Heart right ventricle (tissue), 16 donors: ENCODE results near the gene PDHX. TPM values are rescaled to one million over a fixed set of nuclear protein-coding genes. Genes with fewer than 3 reads are reported as not detected.

Experiments used
- ATAC-seq, 8 donors: fragments of 200-7000 bp; cut with Tn5 transposase; one replicate each; pipeline ENCODE4 v1.9.1; 2020; ENCODE audit warnings: mild to moderate bottlenecking in 8 of 8, moderate library complexity in 8 of 8, moderate number of reproducible peaks in 1 of 8
- DNase-seq, 2 donors: peaks; one replicate each; pipeline ENCODE4 v3.0.0-alpha.2; 2020
- H3K27ac ChIP-seq, 10 donors: fragments of 200-600 bp; sonication (generic) in 2 of 10; one replicate each; pipeline versions ENCODE4 v1.5.0 to v1.8.0; 2020 to 2022; ENCODE audit warnings: mild to moderate bottlenecking in 3 of 10
- H3K27me3 ChIP-seq, 7 donors: fragments of 200-600 bp; one replicate each; pipeline ENCODE4 v1.8.0; 2021 to 2022; ENCODE audit warnings: mild to moderate bottlenecking in 2 of 7
- H3K36me3 ChIP-seq, 9 donors: fragments of 200-600 bp; sonication (generic) in 1 of 9; one replicate each; pipeline versions ENCODE4 v1.5.0 to v1.8.0; 2020 to 2022; ENCODE audit warnings: mild to moderate bottlenecking in 2 of 9
- H3K4me1 ChIP-seq, 9 donors: fragments of 200-600 bp; sonication (generic) in 1 of 9; one replicate each; pipeline versions ENCODE4 v1.5.0 to v1.8.0; 2020 to 2022; ENCODE audit warnings: mild to moderate bottlenecking in 4 of 9
- H3K4me3 ChIP-seq, 10 donors: fragments of 200-600 bp; sonication (generic) in 2 of 10; one replicate each; pipeline versions ENCODE4 v1.5.0 to v1.8.0; 2020 to 2022; ENCODE audit warnings: mild to moderate bottlenecking in 7 of 10, moderate library complexity in 2 of 10
- H3K9me3 ChIP-seq, 11 donors: fragments of 200-600 bp in 10 of 11; sonication (generic) in 2 of 11; one replicate each; pipeline versions ENCODE4 v1.5.0 to v1.8.0; 2013 to 2022; ENCODE audit warnings: mild to moderate bottlenecking in 2 of 11, control low read depth in 1 of 11, moderate library complexity in 1 of 11
- CTCF ChIP-seq, 9 donors: fragments of 200-600 bp; sonication (generic) in 2 of 9; IDR thresholded peaks; one replicate each; pipeline versions ENCODE4 v1.5.0 to v1.8.0; 2021 to 2022; ENCODE audit warnings: antibody characterized with exemption in 9 of 9, mild to moderate bottlenecking in 5 of 9, moderate library complexity in 1 of 9
- WGBS, 2 donors: extraction: QIAGEN DNeasy Blood & Tissue Kit; methylation state at CpG; one replicate each; pipeline ENCODE4 v1.1.7; 2013; ENCODE audit warnings: inconsistent platforms in 1 of 2; 5-methylcytosine and 5-hydroxymethylcytosine counted together
- intact Hi-C, 10 donors: fragments of 100-400 bp; cut with DNase I; formaldehyde crosslinking; loops; one replicate each; pipeline versions ENCODE4 v1.11.1 to v1.14.2; 2022
- polyA plus RNA-seq, 2 donors: library from polyadenylated mRNA; stranded (reverse); fragments of 200-250 nt; gene quantifications; one replicate each; pipeline ENCODE4 v1.2.3, GENCODE V29; 2013
- total RNA-seq, 10 donors: library from RNA; stranded (reverse); fragmentation: NEBNext Ultra II Directional in 3 of 10; extraction: Animal tissue kit (Norgen Biotek cat#: 25700) in 3 of 10; gene quantifications; one replicate each; pipeline versions ENCODE4 v1.2.1 to v1.2.4, GENCODE V29; 2021 to 2023
- donor health status: Arrhythmogenic right ventricular cardiomyopathy.
- donor health status: ischemic (EF 13 %, LVEDD 7.1; RV severe dilation, severe dysfunction).
- donor health status: healthy with polysubstance abuse.
- donor health status: DM: no; HTN: yes; CAD: no.
- donor health status: DM: no; HTN: no; CAD: no.
- donor health status: ischemic (EF 25% LVEDD 6.9; RV normal size, moderate dysfunction).
- donor health status: ischemic (EF 25% LVEDD 5.7; RV mildly dilated, moderate dysfunction).
- donor health status: healthy.
- donor health status: DM: yes; HTN: yes; CAD: no.
- donor health status: Ischemic cardiomyopathy.
- donor health status: ischemic (EF 35%, LVEDD 5.7; RV mildly dilated, moderate dysfunction).
- donor health status: nonischemic (EF 11% LVEDD 7.7; RV severe dilation, severe dysfunction).
- donor health status: DM: yes; HTN: yes; CAD: no.
- donor health status: PGD.
- donor health status: ischemic (EF 29% LVEDD 5.4; RV normal size, mild dysfunction).
- donor health status: nonischemic (EF 23%, LVEDD 6.1; RV moderate dilation, normal function).

PDHX gene
- total and polyA plus RNA-seq, 12 donors: 52.7 to 203 (median 171) TPM

DNA sequence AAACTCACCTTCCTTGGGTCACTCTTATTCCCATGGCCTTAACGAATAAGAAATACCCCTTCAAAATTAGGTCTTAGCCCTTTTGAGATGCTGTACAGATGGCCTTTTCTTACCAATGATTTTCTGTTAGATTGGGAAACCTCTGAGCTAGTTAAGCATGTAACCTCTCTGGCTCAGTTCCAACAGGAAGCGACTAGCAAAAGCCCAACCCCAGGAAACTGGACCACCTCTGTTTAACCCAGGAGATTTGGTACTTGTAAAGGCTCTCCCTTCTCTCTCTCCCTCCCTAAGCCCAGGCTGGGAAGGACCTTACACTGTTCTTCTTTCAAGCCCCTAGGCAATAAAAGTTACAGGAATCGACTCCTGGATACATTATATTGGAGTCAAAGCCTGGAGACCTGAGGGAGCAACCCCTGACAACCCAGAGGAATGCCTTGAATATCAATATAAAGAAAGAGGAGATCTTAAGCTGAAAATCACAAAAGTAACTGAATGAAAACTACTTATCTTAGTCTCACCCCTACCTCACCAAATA is 11.9 kb upstream of the PDHX start:
- H3K36me3 ChIP-seq: peaks cover 0 to 10% (median 0%) of the 10 kb centered on the region in 9 donors
- DNase-seq: no peak
- intact Hi-C loops: no loop called here
- TF ChIP-seq CTCF (IDR thresholded peaks at IDR 0.05): no peak
- no peak overlapping the region for H3K27ac ChIP-seq
- no peak overlapping the region for H3K4me3 ChIP-seq
- 82 to 90% methylated on average over 3 of the region's 3 CpGs for WGBS, 2 donors
- no peaks in the 10 kb centered on the region for H3K27me3 ChIP-seq
- no peak for ATAC-seq
- H3K4me1 ChIP-seq: peaks cover 0 to 12% (median 0%) of the 10 kb centered on the region in 9 donors
- peaks cover 0 to 36% (median 11%) of the 10 kb centered on the region in 11 donors for H3K9me3 ChIP-seq

DNA sequence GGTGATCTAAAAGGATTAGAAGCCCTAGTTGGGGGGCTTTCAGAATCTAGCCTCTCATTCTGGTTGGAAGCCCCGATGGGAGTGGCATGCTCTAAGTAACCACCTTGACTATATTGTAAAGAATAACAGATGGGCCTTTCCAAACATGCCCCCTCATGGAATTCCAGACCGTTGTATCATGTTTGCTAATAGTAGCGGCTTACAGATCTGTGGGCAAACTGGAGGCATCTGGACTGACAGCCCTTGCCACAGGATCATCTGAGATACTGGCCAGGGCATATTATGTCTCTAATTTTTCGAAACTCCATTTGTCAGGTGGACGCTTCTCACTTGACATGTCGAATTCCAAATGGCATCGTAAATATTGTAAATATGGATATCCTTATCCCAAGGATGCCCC is 10.8 kb upstream of the PDHX start:
- Histone ChIP-seq H3K9me3 (peaks cover 0 to 24% (median 0%) of the 10 kb centered on the region in 11 donors), H3K36me3 (peaks cover 0 to 13% (median 0%) of the 10 kb centered on the region in 9 donors), H3K27ac (no peak overlapping the region), H3K4me3 (no peak overlapping the region), H3K27me3 (no peaks in the 10 kb centered on the region), H3K4me1 (peaks cover 0 to 12% (median 0%) of the 10 kb centered on the region in 9 donors)
- no peak for TF ChIP-seq CTCF (IDR thresholded peaks at IDR 0.05)
- 96 to 97% methylated on average over 7 of the region's 7 CpGs for WGBS, 2 donors
- no peak for ATAC-seq
- DNase-seq: no peak
- intact Hi-C loops: no loop called here

DNA sequence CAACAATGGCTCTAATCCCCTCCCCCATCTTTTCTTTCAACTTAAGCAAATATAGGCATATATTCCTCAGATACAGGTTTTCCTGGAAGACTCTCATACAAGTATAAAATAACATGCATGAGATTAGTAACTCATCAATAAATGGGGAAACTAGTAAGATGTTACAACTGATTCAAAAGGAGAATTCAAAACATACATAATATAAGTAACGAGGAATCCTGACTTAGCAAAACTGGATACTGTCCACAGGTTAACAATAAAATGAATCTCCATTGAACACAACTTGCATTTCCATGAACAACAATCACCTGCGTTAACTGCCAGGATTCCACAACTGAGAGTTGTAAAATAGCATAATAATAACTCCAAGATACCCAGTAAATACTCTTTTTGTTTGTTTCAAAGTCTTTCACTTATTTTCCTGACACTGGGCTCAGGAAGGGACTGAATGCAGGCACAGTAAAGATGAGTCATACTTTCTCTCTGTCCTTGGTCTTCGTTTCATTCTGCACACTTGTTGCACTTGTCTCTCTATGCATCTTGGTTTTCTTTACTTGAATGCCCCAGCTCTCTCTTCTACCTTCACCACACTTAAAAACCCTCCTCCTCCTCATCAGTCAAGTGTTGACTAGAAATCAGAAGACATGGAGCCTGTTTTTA is 8.4 kb upstream of the PDHX start:
- intact Hi-C loops: no loop called here
- no peak for DNase-seq
- no peaks in the 10 kb centered on the region for H3K27me3 ChIP-seq
- H3K9me3 ChIP-seq: peaks cover 0 to 3% (median 0%) of the 10 kb centered on the region in 11 donors
- no peak for ATAC-seq
- peaks cover 0 to 13% (median 0%) of the 10 kb centered on the region in 9 donors for H3K36me3 ChIP-seq
- H3K27ac ChIP-seq: no peak overlapping the region
- TF ChIP-seq CTCF (IDR thresholded peaks at IDR 0.05): no peak
- no peak overlapping the region for H3K4me3 ChIP-seq
- peaks cover 0 to 26% (median 0%) of the 10 kb centered on the region in 9 donors for H3K4me1 ChIP-seq
- 88 to 92% methylated on average over 3 of the region's 3 CpGs for WGBS, 2 donors

- H3K4me1 ChIP-seq: peaks cover 0 to 26% (median 3%) of the 10 kb centered on the region in 9 donors
- DNase-seq (no peak), ATAC-seq (no peak)
- H3K27ac ChIP-seq: no peak overlapping the region
- TF ChIP-seq CTCF (IDR thresholded peaks at IDR 0.05): no peak
- no peak overlapping the region for H3K4me3 ChIP-seq
- H3K9me3 ChIP-seq: no peaks in the 10 kb centered on the region
- 68 to 71% methylated on average over 6 of the region's 6 CpGs for WGBS, 2 donors
- peaks cover 0 to 19% (median 0%) of the 10 kb centered on the region in 9 donors for H3K36me3 ChIP-seq
- H3K27me3 ChIP-seq: no peaks in the 10 kb centered on the region
- intact Hi-C loops: no loop called here
Observed at GRCh38 chr11:34909415-34909814, 7.0 kb upstream of the PDHX start.
